Eye (tissue), 1 donor: ENCODE data around the gene OR10V1.

Source experiments
- DNase-seq: peaks from one replicate; pipeline ENCODE4 v3.0.0-alpha.2; 2015

Gene OR10V1

DNA sequence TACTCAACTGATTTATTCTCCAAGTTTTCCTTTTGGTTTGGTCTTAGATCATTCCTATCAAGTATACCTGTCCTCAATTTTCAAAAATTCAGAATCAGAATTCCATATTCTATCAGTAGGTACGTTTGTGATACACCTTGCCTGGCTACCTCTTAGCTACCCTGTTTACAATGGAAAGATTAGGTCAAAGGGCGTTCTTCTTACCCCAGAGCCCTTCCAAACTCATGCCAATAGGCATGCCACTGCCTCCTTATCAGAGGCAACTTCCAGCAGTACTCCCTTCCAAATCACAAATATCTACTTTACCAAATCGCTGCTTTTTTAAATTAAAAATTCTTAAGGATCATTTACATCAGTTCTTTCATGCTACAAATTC, 45.8 kb downstream of the OR10V1 start:
- no peak for DNase-seq

DNA sequence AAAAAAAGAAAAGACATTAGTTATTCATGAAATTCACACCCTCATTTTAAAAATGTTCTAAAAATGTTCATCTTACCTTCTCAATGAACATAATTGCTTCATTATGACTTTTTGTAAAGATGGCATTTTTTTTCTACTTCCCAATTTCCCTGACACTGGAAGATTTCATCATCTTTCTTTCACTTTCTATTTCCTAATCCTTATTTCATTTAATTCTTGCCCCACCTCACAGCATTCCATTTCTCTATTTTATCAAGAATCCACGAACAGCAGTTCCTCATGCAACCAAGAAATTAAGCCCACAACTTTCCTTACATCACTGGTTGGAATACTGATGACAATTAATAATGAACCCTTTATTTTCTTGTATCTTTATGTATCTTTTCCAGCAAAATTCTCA, 46.7 kb downstream of the OR10V1 start:
- no peak for DNase-seq
